Loucy (cell line): ENCODE measurements around the gene MICALL1.

Experiments
- CTCF ChIP-seq: fragments of 200-600 bp; sonication (generic); conservative IDR thresholded peaks from 2 replicates; pipeline ENCODE4 v1.5.1; 2014; ENCODE audit warnings: mild to moderate bottlenecking, antibody characterized with exemption, low read length
- EZH2phosphoT487 ChIP-seq: fragments of 200-600 bp; IDR thresholded peaks from 2 replicates; pipeline ENCODE4 v1.6.1; 2018; ENCODE audit warnings: antibody characterized with exemption, mild to moderate bottlenecking, moderate library complexity, borderline replicate concordance

DNA sequence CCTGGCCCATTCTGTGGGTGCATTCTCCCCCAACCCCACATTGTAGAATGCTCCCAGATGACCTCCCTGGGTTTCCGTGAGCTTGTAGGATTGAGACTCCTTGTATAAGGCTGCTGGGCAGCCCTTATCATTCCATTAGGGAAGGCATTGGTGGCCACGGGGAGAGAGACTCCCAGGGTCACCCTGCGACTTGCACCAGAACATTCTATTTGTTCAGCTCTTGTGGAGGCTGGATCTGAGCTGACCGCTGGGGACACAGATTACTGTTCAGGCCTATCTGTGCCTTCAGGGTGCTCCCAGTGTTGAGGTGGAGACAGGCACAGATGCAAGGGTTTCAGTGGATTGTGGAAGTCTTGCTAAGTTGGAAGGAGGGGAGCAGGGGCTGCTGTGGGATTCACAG, 17.8 kb downstream of the MICALL1 start:
- TF ChIP-seq CTCF, result no peak
- TF ChIP-seq EZH2phosphoT487, result no peak
